IMR-90 (cell line): Measurements from ENCODE around the gene PSMC3. TPM values are rescaled to one million over a fixed set of nuclear protein-coding genes. Genes with fewer than 3 reads are reported as not detected.

Experiments
- ATAC-seq: fragments of 200-7000 bp; cut with Tn5 transposase; 2 replicates; pipeline ENCODE4 v1.9.1; 2020; ENCODE audit warnings: low read depth, mild to moderate bottlenecking, moderate library complexity
- BruUV-seq: library from RNA; stranded (reverse); fragments of 400-500 nt; replicated peaks from 2 replicates; lab custom pipeline; 2021; lab: Mats Ljungman, UMichigan
- CTCF ChIA-PET: fragments of 300-600 bp; formaldehyde crosslinking; extraction: SDS; loops from one replicate; lab custom pipeline; 2021; ENCODE audit warnings: antibody characterized with exemption; lab: Yijun Ruan, JAX
- POLR2A ChIA-PET: fragments of 300-600 bp; sonication (Branson Sonifier 250); formaldehyde crosslinking; loops from one replicate; lab custom pipeline; 2022; ENCODE audit warnings: antibody characterized with exemption; ENCODE audit not compliant: unreplicated experiment; lab: Charles Lee
- DNase-seq: peaks from one replicate; pipeline ENCODE4 v3.0.0; 2013
- H2AFZ ChIP-seq: replicated peaks from 2 replicates; pipeline ENCODE3; 2013; ENCODE audit warnings: low read length, mild to moderate bottlenecking; ENCODE audit not compliant: poor library complexity
- H2AK5ac ChIP-seq: 2 replicates; pipeline ENCODE4 v1.6.1; 2013; ENCODE audit warnings: low read depth, low read length, inconsistent platforms
- H2AK9ac ChIP-seq: replicated peaks from 2 replicates; pipeline ENCODE3; 2013; ENCODE audit warnings: mild to moderate bottlenecking, low read depth, low read length, moderate library complexity; ENCODE audit not compliant: poor library complexity
- H2BK120ac ChIP-seq: 2 replicates; pipeline ENCODE4 v1.6.1; 2013; ENCODE audit warnings: low read depth, low read length, inconsistent platforms
- H2BK15ac ChIP-seq: 3 replicates; pipeline ENCODE4 v1.6.1; 2013; ENCODE audit warnings: low read depth, low read length, inconsistent platforms
- H2BK20ac ChIP-seq: 2 replicates; pipeline ENCODE4 v1.6.1; 2013; ENCODE audit warnings: low read depth, mild to moderate bottlenecking, inconsistent platforms, low read length, moderate library complexity
- H2BK5ac ChIP-seq: 2 replicates; pipeline ENCODE4 v1.6.1; 2013; ENCODE audit warnings: mild to moderate bottlenecking, low read depth, low read length, inconsistent platforms; ENCODE audit not compliant: poor library complexity, severe bottlenecking
- H3K14ac ChIP-seq: replicated peaks from 2 replicates; pipeline ENCODE4 v1.6.1; 2013; ENCODE audit warnings: low read depth, low read length, inconsistent platforms
- H3K18ac ChIP-seq: 2 replicates; pipeline ENCODE4 v1.6.1; 2013; ENCODE audit warnings: low read depth, low read length, control low read depth
- H3K23ac ChIP-seq: 2 replicates; pipeline ENCODE4 v1.6.1; 2013; ENCODE audit warnings: low read depth, low read length, inconsistent platforms
- H3K27ac ChIP-seq: 2 replicates; pipeline ENCODE4 v1.5.1; 2013; ENCODE audit warnings: mild to moderate bottlenecking, control low read depth, low read length; ENCODE audit not compliant: insufficient read depth
- H3K27me3 ChIP-seq: 2 replicates; pipeline ENCODE4 v1.6.1; 2013; ENCODE audit warnings: low read length; ENCODE audit not compliant: control insufficient read depth, insufficient read depth
- H3K36me3 ChIP-seq: 2 replicates; pipeline ENCODE4 v1.6.1; 2013; ENCODE audit warnings: low read length, mixed read lengths; ENCODE audit not compliant: control insufficient read depth, insufficient read depth
- H3K4ac ChIP-seq: 2 replicates; pipeline ENCODE4 v1.6.1; 2013; ENCODE audit warnings: low read depth, low read length, inconsistent platforms
- H3K4me1 ChIP-seq: 2 replicates; pipeline ENCODE4 v1.6.1; 2013; ENCODE audit warnings: low read length, mixed read lengths; ENCODE audit not compliant: control insufficient read depth, insufficient read depth
- H3K4me2 ChIP-seq: 2 replicates; pipeline ENCODE4 v1.6.1; 2013; ENCODE audit warnings: low read depth, mild to moderate bottlenecking, control low read depth, low read length, moderate library complexity
- H3K4me3 ChIP-seq: 2 replicates; pipeline ENCODE4 v1.5.1; 2013; ENCODE audit warnings: low read depth, mild to moderate bottlenecking, control low read depth, low read length, moderate library complexity; ENCODE audit not compliant: insufficient read depth
- H3K56ac ChIP-seq: 2 replicates; pipeline ENCODE4 v1.6.1; 2013; ENCODE audit warnings: low read length, inconsistent platforms; ENCODE audit not compliant: insufficient read depth; ENCODE audit errors: extremely low read depth
- H3K79me1 ChIP-seq, 2 experiments: 2 replicates each; pipeline ENCODE4 v1.6.1; 2013; ENCODE audit warnings: low read length in 2 of 2, inconsistent platforms in 1 of 2, low read depth in 1 of 2
- H3K9ac ChIP-seq: 2 replicates; pipeline ENCODE4 v1.6.1; 2013; ENCODE audit warnings: low read depth, low read length, control low read depth
- H3K9me1 ChIP-seq: 2 replicates; pipeline ENCODE4 v1.6.1; 2013; ENCODE audit warnings: low read length, inconsistent platforms; ENCODE audit not compliant: insufficient read depth
- H3K9me3 ChIP-seq: 2 replicates; pipeline ENCODE4 v1.6.1; 2013; ENCODE audit warnings: low read length; ENCODE audit not compliant: control insufficient read depth, insufficient read depth
- H4K20me1 ChIP-seq: 2 replicates; pipeline ENCODE4 v1.6.1; 2013; ENCODE audit warnings: low read length, inconsistent platforms; ENCODE audit not compliant: insufficient read depth
- H4K5ac ChIP-seq: 2 replicates; pipeline ENCODE4 v1.6.1; 2013; ENCODE audit warnings: mild to moderate bottlenecking, low read depth, low read length, control low read depth
- H4K8ac ChIP-seq, 2 experiments: 2 replicates each; pipeline ENCODE4 v1.6.1; 2013; ENCODE audit warnings: low read depth in 2 of 2, low read length in 2 of 2, control low read depth in 1 of 2, inconsistent platforms in 1 of 2
- H4K91ac ChIP-seq: 2 replicates; pipeline ENCODE4 v1.6.1; 2013; ENCODE audit warnings: low read depth, low read length, inconsistent platforms; ENCODE audit not compliant: insufficient read depth
- CHD1 ChIP-seq: IDR thresholded peaks from 2 replicates; pipeline ENCODE4 v1.6.1; 2012; ENCODE audit warnings: low read depth, low read length, improper control_type of control experiment
- CTCF ChIP-seq: conservative IDR thresholded peaks from 2 replicates; pipeline ENCODE4 v1.5.1; 2012; ENCODE audit warnings: mild to moderate bottlenecking, low read depth, low read length, improper control_type of control experiment
- FOS ChIP-seq: fragments of 150-350 bp; IDR thresholded peaks from 2 replicates; pipeline ENCODE4 v1.6.1; 2016; ENCODE audit warnings: low read depth, low read length
- MAFK ChIP-seq: IDR thresholded peaks from 2 replicates; pipeline ENCODE4 v1.6.1; 2012; ENCODE audit warnings: low read depth, low read length, improper control_type of control experiment
- MAZ ChIP-seq: IDR thresholded peaks from 2 replicates; pipeline ENCODE4 v1.6.1; 2012; ENCODE audit warnings: low read depth, mild to moderate bottlenecking, low read length, improper control_type of control experiment, moderate library complexity, borderline replicate concordance
- MXI1 ChIP-seq: IDR thresholded peaks from 2 replicates; pipeline ENCODE4 v1.6.1; 2012; ENCODE audit warnings: low read depth, mild to moderate bottlenecking, low read length, moderate library complexity, borderline replicate concordance
- NFE2L2 ChIP-seq: fragments of 150-350 bp; IDR thresholded peaks from 2 replicates; pipeline ENCODE4 v1.6.1; 2016; ENCODE audit warnings: low read depth, mild to moderate bottlenecking, low read length
- USF2 ChIP-seq: fragments of 150-350 bp; IDR thresholded peaks from 2 replicates; pipeline ENCODE4 v1.6.1; 2017; ENCODE audit warnings: mild to moderate bottlenecking, antibody characterized with exemption, low read length, low read depth
- WGBS, 2 experiments: methylation state at CpG; one replicate each; pipeline versions ENCODE4 v1.1.5 to v1.1.7; 2013; ENCODE audit warnings: missing lambda C conversion rate in 2 of 2; ENCODE audit not compliant: insufficient read length in 1 of 2; ENCODE audit errors: extremely low coverage in 2 of 2; 5-methylcytosine and 5-hydroxymethylcytosine counted together
- dilution Hi-C: fragments of 300-500 bp; cut with HindIII; formaldehyde crosslinking; loops from one replicate; pipeline ENCODE4 v1.14.3; 2018; ENCODE audit warnings: low sequenced_read_pairs; ENCODE audit not compliant: unreplicated experiment
- in situ Hi-C: fragments of 300-500 bp; cut with MboI; formaldehyde crosslinking; loops from 3 replicates; pipeline ENCODE4 v1.14.3; 2019; ENCODE audit warnings: low sequenced_read_pairs, inconsistent platforms, mixed read lengths
- intact Hi-C: fragments of 100-400 bp; cut with micrococcal nuclease; formaldehyde crosslinking; loops from 2 replicates; pipeline ENCODE4 v1.10.0; 2022
- polyA plus RNA-seq, 3 experiments: library from polyadenylated mRNA; depleted of rRNA; stranded (reverse); fragments of >200 nt; gene quantifications; 2 replicates each; pipeline ENCODE4 v1.2.3, GENCODE V29; 2012; ENCODE audit warnings: low replicate concordance in 1 of 3
- total RNA-seq: library from RNA; depleted of rRNA; stranded (reverse); fragments of >200 nt; gene quantifications from 2 replicates; pipeline ENCODE4 v1.2.3, GENCODE V29; 2012

The PSMC3 gene
- total and polyA plus RNA-seq, 2 of the 4 experiments (the other 2 are of a cell fraction), result 238 to 253 TPM

GRCh38 chr11:47388697-47389576 is 37.3 kb downstream of the PSMC3 start:
- Histone ChIP-seq H3K27ac (no peak overlapping the region), H4K5ac (no peak overlapping the region), H2BK15ac (no peak overlapping the region), H2BK20ac (no peak overlapping the region), H2AK9ac (peak overlapping the region; percentile 28), H3K4me2 (no peak overlapping the region), H3K18ac (no peak overlapping the region), H3K9me3 (no peaks in the 10 kb centered on the region), H3K27me3 (no peaks in the 10 kb centered on the region), H3K9me1 (peaks cover 4% of the 10 kb centered on the region), H2AFZ (no peak overlapping the region), H3K9ac (no peak overlapping the region), H2BK5ac (no peak overlapping the region), H3K4me3 (no peak overlapping the region), H3K14ac (no peak overlapping the region), H3K23ac (no peak overlapping the region), H3K4ac (no peak overlapping the region), H4K8ac (no peak overlapping the region), H3K4me1 (peaks cover 8% of the 10 kb centered on the region), H3K36me3 (no peaks in the 10 kb centered on the region), H3K56ac (no peak overlapping the region), H4K20me1 (no peaks in the 10 kb centered on the region), H4K91ac (no peak overlapping the region), H2BK120ac (no peak overlapping the region), H3K79me1 (no peaks in the 10 kb centered on the region), H2AK5ac (no peak overlapping the region)
- ChIA-PET POLR2A (no interaction called here), CTCF (interaction anchor here (0.7 to 1.4 kb wide), 2 partner anchors 15 to 66 kb away, joined by 5 to 6 read pairs; no protein-coding TSS in a partner anchor)
- dilution Hi-C loops (no loop called here), in situ Hi-C loops (no loop called here), intact Hi-C loops (no loop called here)
- no TSS peak for BruUV-seq
- 87% methylated on average over 18 of the region's 28 CpGs; no CpG with 5 or more reads in 1 of the 2 experiments for WGBS, 2 experiments
- ATAC-seq (no peak), DNase-seq (no peak)
- TF ChIP-seq MXI1 (no peak), CTCF (no peak), USF2 (no peak), CHD1 (no peak), FOS (no peak), MAZ (no peak), NFE2L2 (no peak), MAFK (no peak)
